Liver (tissue), 9 donors: ENCODE results near the gene CHRM4. TPM values are rescaled to one million over a fixed set of nuclear protein-coding genes. Genes with fewer than 3 reads are reported as not detected.

ENCODE experiments used
- DNase-seq: peaks from one replicate; pipeline ENCODE4 v3.0.0-alpha.2; 2017; ENCODE audit warnings: low spot score
- H3K27ac ChIP-seq, 2 donors: one replicate each; pipeline ENCODE4 v1.7.0; 2013; ENCODE audit warnings: inconsistent platforms in 2 of 2, low read length in 2 of 2, control low read depth in 1 of 2, low read depth in 1 of 2, mild to moderate bottlenecking in 1 of 2
- H3K27me3 ChIP-seq, 4 donors: one replicate each; pipeline versions ENCODE4 v1.6.1 to v1.7.0; 2013; ENCODE audit warnings: low read length in 3 of 4, inconsistent platforms in 1 of 4, mild to moderate bottlenecking in 1 of 4, moderate library complexity in 1 of 4; ENCODE audit not compliant: control insufficient read depth in 4 of 4, insufficient read depth in 4 of 4
- H3K36me3 ChIP-seq, 4 donors: one replicate each; pipeline versions ENCODE4 v1.6.1 to v1.7.0; 2013; ENCODE audit warnings: low read length in 3 of 4, mild to moderate bottlenecking in 3 of 4, low read depth in 1 of 4, moderate library complexity in 1 of 4; ENCODE audit not compliant: control insufficient read depth in 4 of 4, insufficient read depth in 3 of 4
- H3K4me1 ChIP-seq, 4 donors: one replicate each; pipeline versions ENCODE4 v1.6.1 to v1.7.0; 2013; ENCODE audit warnings: low read length in 3 of 4, mild to moderate bottlenecking in 3 of 4, moderate library complexity in 1 of 4; ENCODE audit not compliant: control insufficient read depth in 4 of 4, insufficient read depth in 4 of 4
- H3K4me3 ChIP-seq, 3 donors: one replicate each; pipeline versions ENCODE4 v1.6.1 to v1.7.0; 2013; ENCODE audit warnings: low read length in 3 of 3, control low read depth in 1 of 3, low read depth in 1 of 3, mild to moderate bottlenecking in 1 of 3
- H3K9ac ChIP-seq, 2 donors: one replicate each; pipeline ENCODE4 v1.7.0; 2013; ENCODE audit warnings: low read length in 2 of 2, mild to moderate bottlenecking in 2 of 2, moderate library complexity in 2 of 2, control low read depth in 1 of 2, low read depth in 1 of 2
- H3K9me3 ChIP-seq, 4 donors: one replicate each; pipeline versions ENCODE4 v1.6.1 to v1.7.0; 2013; ENCODE audit warnings: low read length in 3 of 4; ENCODE audit not compliant: control insufficient read depth in 4 of 4
- ATF3 ChIP-seq: IDR thresholded peaks from 2 replicates; pipeline ENCODE4 v1.6.1; 2016; ENCODE audit warnings: antibody characterized with exemption
- CTCF ChIP-seq: fragments of 150-350 bp; IDR thresholded peaks from 2 replicates; pipeline ENCODE4 v1.5.1; 2017; ENCODE audit warnings: improper control_type of control experiment, low read depth, low read length; ENCODE audit not compliant: missing input control
- EGR1 ChIP-seq, 2 donors: IDR thresholded peaks; 2 replicates each; pipeline ENCODE4 v1.6.1; 2016 to 2018; ENCODE audit warnings: antibody characterized with exemption in 2 of 2, low read depth in 2 of 2
- FOXA1 ChIP-seq: IDR thresholded peaks from 2 replicates; pipeline ENCODE4 v1.6.1; 2016; ENCODE audit warnings: antibody characterized with exemption
- FOXA2 ChIP-seq: IDR thresholded peaks from 2 replicates; pipeline ENCODE4 v1.6.1; 2016; ENCODE audit warnings: antibody characterized with exemption
- GABPA ChIP-seq, 2 donors: IDR thresholded peaks in 1 of 2; conservative IDR thresholded peaks in 1 of 2; 2 replicates each; pipeline ENCODE4 v1.6.1; 2016; ENCODE audit warnings: antibody characterized with exemption in 2 of 2, mild to moderate bottlenecking in 1 of 2, moderate library complexity in 1 of 2
- HNF4A ChIP-seq, 2 donors: conservative IDR thresholded peaks; 2 replicates each; pipeline ENCODE4 v1.6.1; 2016; ENCODE audit warnings: antibody characterized with exemption in 2 of 2, mild to moderate bottlenecking in 2 of 2
- HNF4G ChIP-seq: IDR thresholded peaks from 2 replicates; pipeline ENCODE4 v1.6.1; 2016; ENCODE audit warnings: antibody characterized with exemption
- JUND ChIP-seq, 2 donors: IDR thresholded peaks; 2 replicates each; pipeline ENCODE4 v1.6.1; 2016; ENCODE audit warnings: antibody characterized with exemption in 2 of 2
- MAX ChIP-seq: IDR thresholded peaks from 2 replicates; pipeline ENCODE4 v1.6.1; 2016; ENCODE audit warnings: antibody characterized with exemption
- NR2F2 ChIP-seq: IDR thresholded peaks from 2 replicates; pipeline ENCODE4 v1.6.1; 2016; ENCODE audit warnings: antibody characterized with exemption
- RAD21 ChIP-seq, 2 donors: IDR thresholded peaks; 2 replicates each; pipeline ENCODE4 v1.6.1; 2016; ENCODE audit warnings: antibody characterized with exemption in 2 of 2, mild to moderate bottlenecking in 2 of 2
- REST ChIP-seq: IDR thresholded peaks from 2 replicates; pipeline ENCODE4 v1.6.1; 2016; ENCODE audit warnings: antibody characterized with exemption, mild to moderate bottlenecking
- RXRA ChIP-seq, 2 donors: IDR thresholded peaks; 2 replicates each; pipeline ENCODE4 v1.6.1; 2017 to 2018; ENCODE audit warnings: antibody characterized with exemption in 2 of 2, mild to moderate bottlenecking in 1 of 2
- SP1 ChIP-seq: IDR thresholded peaks from 2 replicates; pipeline ENCODE4 v1.6.1; 2018; ENCODE audit warnings: antibody characterized with exemption, mild to moderate bottlenecking
- YY1 ChIP-seq: IDR thresholded peaks from 2 replicates; pipeline ENCODE4 v1.6.1; 2016; ENCODE audit warnings: antibody characterized with exemption, mild to moderate bottlenecking
- ZBTB33 ChIP-seq: IDR thresholded peaks from 2 replicates; pipeline ENCODE4 v1.6.1; 2016; ENCODE audit warnings: antibody characterized with exemption
- WGBS: extraction: QIAGEN DNeasy Blood & Tissue Kit; methylation state at CpG from one replicate; pipeline ENCODE4 v1.1.7; 2013; 5-methylcytosine and 5-hydroxymethylcytosine counted together
- polyA plus RNA-seq, 2 donors: library from polyadenylated mRNA; stranded (reverse) in 1 of 2; unstranded in 1 of 2; fragments of 200-250 nt in 1 of 2; fragments of >200 nt in 1 of 2; fragmentation: Nextera tagmentation in 1 of 2; extraction: Ambion mirVana in 1 of 2; gene quantifications; one replicate each; pipeline versions ENCODE4 v1.2.1 to v1.2.3, GENCODE V29; 2013 to 2015
- total RNA-seq, 2 donors: library from RNA; depleted of rRNA; stranded (reverse); fragments of >200 nt; gene quantifications; one replicate each; pipeline ENCODE4 v1.2.3, GENCODE V29; 2014
- donor health status: healthy.
- donor health status: healthy.
- donor health status: healthy.
- donor health status: healthy.
- donor health status: healthy.

The CHRM4 gene
- total and polyA plus RNA-seq, 4 donors, result 0.08 to 0.09 TPM; not detected in 2

- peaks cover 0 to 15% (median 2%) of the 10 kb centered on the region in 4 donors for H3K36me3 ChIP-seq
- no peak for TF ChIP-seq REST
- TF ChIP-seq EGR1 (IDR thresholded peaks at IDR 0.05; ENCODE audit: low read depth in 2 of 2), result no peak
- TF ChIP-seq HNF4A (conservative IDR thresholded peaks at IDR 0.05), result no peak
- no peak for TF ChIP-seq YY1
- no peak for TF ChIP-seq RAD21 (IDR thresholded peaks at IDR 0.05)
- no peak for TF ChIP-seq ZBTB33
- no peak for TF ChIP-seq SP1
- TF ChIP-seq GABPA (IDR thresholded peaks at IDR 0.05 in 1 of 2, conservative IDR thresholded peaks at IDR 0.05 in 1 of 2), result no peak
- no peak for TF ChIP-seq JUND (IDR thresholded peaks at IDR 0.05)
- TF ChIP-seq FOXA2, result no peak
- no peak for TF ChIP-seq RXRA (IDR thresholded peaks at IDR 0.05)
- no peak for TF ChIP-seq FOXA1
- no peak for TF ChIP-seq NR2F2
- no peak for TF ChIP-seq MAX
- TF ChIP-seq ATF3, result no peak
- no peak for TF ChIP-seq HNF4G
- TF ChIP-seq CTCF, result no peak
- no peaks in the 10 kb centered on the region for H3K9me3 ChIP-seq
- 97% methylated on average over 22 of the region's 22 CpGs for WGBS
- DNase-seq, result no peak
- H3K27ac ChIP-seq, result no peak overlapping the region
- peaks cover 0 to 21% (median 12%) of the 10 kb centered on the region in 4 donors for H3K4me1 ChIP-seq
- no peak overlapping the region for H3K4me3 ChIP-seq
- H3K9ac ChIP-seq, result no peak overlapping the region
- no peaks in the 10 kb centered on the region for H3K27me3 ChIP-seq
Observed at GRCh38 chr11:46366260-46366659, 25.3 kb downstream of the CHRM4 start.

- no peak overlapping the region for H3K27ac ChIP-seq
- WGBS, result 76% methylated on average over 3 of the region's 3 CpGs
- H3K4me1 ChIP-seq, result peaks cover 0 to 21% (median 12%) of the 10 kb centered on the region in 4 donors
Observed at GRCh38 chr11:46364791-46365190, 26.8 kb downstream of the CHRM4 start.

More at GRCh38 chr11:46364791-46365190, 26.8 kb downstream of the CHRM4 start:
- no peak overlapping the region for H3K9ac ChIP-seq
- no peak for DNase-seq
- peaks cover 0 to 9% (median under 1%) of the 10 kb centered on the region in 4 donors for H3K36me3 ChIP-seq
- no peak overlapping the region for H3K4me3 ChIP-seq
- TF ChIP-seq RAD21 (IDR thresholded peaks at IDR 0.05) (no peak), EGR1 (IDR thresholded peaks at IDR 0.05; ENCODE audit: low read depth in 2 of 2) (no peak), RXRA (IDR thresholded peaks at IDR 0.05) (no peak), HNF4A (conservative IDR thresholded peaks at IDR 0.05) (no peak), JUND (IDR thresholded peaks at IDR 0.05) (no peak), FOXA1 (no peak), HNF4G (no peak), GABPA (IDR thresholded peaks at IDR 0.05 in 1 of 2, conservative IDR thresholded peaks at IDR 0.05 in 1 of 2) (no peak), SP1 (no peak), ATF3 (no peak), FOXA2 (no peak), MAX (no peak)
- H3K9me3 ChIP-seq, result no peaks in the 10 kb centered on the region
- no peaks in the 10 kb centered on the region for H3K27me3 ChIP-seq
